Progenitor cell of endocrine pancreas (in vitro differentiated cells): Measurements from ENCODE around the gene ZCCHC7. TPM values are rescaled to one million over a fixed set of nuclear protein-coding genes. Genes with fewer than 3 reads are reported as not detected.

ENCODE experiments used
- DNase-seq: peaks from one replicate; pipeline ENCODE4 v3.0.0; 2021; ENCODE audit warnings: low spot score; ENCODE audit not compliant: unreplicated experiment
- H3K27ac Mint-ChIP-seq: 2 replicates; pipeline ENCODE4 v1.8.0; 2021; ENCODE audit warnings: mild to moderate bottlenecking, moderate library complexity, mixed read lengths
- H3K27me3 Mint-ChIP-seq: 2 replicates; pipeline ENCODE4 v1.8.0; 2021; ENCODE audit warnings: mixed read lengths
- H3K36me3 Mint-ChIP-seq: 2 replicates; pipeline ENCODE4 v1.8.0; 2022; ENCODE audit warnings: mixed read lengths; ENCODE audit not compliant: insufficient read depth
- H3K4me1 Mint-ChIP-seq: 2 replicates; pipeline ENCODE4 v1.8.0; 2021; ENCODE audit warnings: low read depth, mixed read lengths
- H3K4me3 Mint-ChIP-seq: 2 replicates; pipeline ENCODE4 v1.8.0; 2021; ENCODE audit warnings: low read depth, mild to moderate bottlenecking, moderate library complexity, mixed read lengths
- H3K9me3 Mint-ChIP-seq: 2 replicates; pipeline ENCODE4 v1.8.0; 2021; ENCODE audit warnings: low read depth, mixed read lengths
- total RNA-seq: library from RNA; stranded (reverse); gene quantifications from 2 replicates; pipeline ENCODE4 v1.2.1, GENCODE V29; 2021
- TF ChIP-seq, protein P1 (sequence below): fragments of 200-600 bp; sonication (generic); IDR thresholded peaks from one replicate; pipeline ENCODE4 v1.5.0; 2021; ENCODE audit warnings: antibody characterized with exemption, mild to moderate bottlenecking; ENCODE audit not compliant: unreplicated experiment

ZCCHC7 gene
- total RNA-seq, 1 donor from 2014 or later = 16.6 TPM

DNA sequence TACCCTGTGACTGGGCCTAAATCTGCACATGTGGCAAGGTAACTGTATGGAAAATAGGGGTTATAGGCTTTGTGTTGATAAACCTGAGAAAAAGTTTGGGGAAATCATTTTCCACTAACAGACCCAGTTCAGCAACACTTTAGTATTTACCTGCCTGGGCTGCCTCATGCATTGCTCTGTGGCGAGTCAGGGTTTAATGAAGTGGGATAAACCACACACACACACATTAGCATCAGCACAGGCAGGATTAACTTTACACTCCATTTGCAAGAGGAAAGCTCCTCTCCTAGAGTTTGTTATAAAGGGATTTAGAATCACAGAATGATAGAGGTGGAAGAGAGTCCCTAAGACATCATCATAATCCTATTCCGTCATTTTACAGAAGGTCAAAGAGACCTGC is 20.0 kb upstream of the ZCCHC7 start:
- H3K4me1 Mint-ChIP-seq = no peaks in the 10 kb centered on the region
- no peak overlapping the region for H3K4me3 Mint-ChIP-seq
- H3K27me3 Mint-ChIP-seq = peaks cover 3% of the 10 kb centered on the region
- TF ChIP-seq, protein P1, sequence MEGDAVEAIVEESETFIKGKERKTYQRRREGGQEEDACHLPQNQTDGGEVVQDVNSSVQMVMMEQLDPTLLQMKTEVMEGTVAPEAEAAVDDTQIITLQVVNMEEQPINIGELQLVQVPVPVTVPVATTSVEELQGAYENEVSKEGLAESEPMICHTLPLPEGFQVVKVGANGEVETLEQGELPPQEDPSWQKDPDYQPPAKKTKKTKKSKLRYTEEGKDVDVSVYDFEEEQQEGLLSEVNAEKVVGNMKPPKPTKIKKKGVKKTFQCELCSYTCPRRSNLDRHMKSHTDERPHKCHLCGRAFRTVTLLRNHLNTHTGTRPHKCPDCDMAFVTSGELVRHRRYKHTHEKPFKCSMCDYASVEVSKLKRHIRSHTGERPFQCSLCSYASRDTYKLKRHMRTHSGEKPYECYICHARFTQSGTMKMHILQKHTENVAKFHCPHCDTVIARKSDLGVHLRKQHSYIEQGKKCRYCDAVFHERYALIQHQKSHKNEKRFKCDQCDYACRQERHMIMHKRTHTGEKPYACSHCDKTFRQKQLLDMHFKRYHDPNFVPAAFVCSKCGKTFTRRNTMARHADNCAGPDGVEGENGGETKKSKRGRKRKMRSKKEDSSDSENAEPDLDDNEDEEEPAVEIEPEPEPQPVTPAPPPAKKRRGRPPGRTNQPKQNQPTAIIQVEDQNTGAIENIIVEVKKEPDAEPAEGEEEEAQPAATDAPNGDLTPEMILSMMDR = no peak
- H3K9me3 Mint-ChIP-seq = no peaks in the 10 kb centered on the region
- H3K36me3 Mint-ChIP-seq = no peaks in the 10 kb centered on the region
- DNase-seq = no peak
- H3K27ac Mint-ChIP-seq = no peak overlapping the region

DNA sequence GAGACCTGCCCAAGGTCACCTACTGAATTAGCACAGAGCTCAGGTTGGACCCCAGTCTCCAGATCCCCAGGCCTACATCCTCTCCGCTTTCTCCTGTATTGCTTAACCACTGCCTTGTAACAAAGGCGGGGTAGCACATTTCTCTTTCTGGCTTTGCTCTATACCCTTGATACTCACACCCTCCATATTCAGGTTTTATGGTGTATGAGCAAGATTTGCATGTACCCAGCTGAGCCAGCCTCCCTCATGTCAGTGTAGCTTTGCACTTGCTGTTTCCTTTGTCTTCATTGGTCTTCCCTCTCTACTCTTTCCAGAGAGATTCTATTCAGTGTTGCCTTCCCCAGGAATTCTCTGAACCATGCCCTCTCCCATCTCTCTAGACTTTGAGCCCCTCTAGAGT is 19.6 kb upstream of the ZCCHC7 start:
- peaks cover 3% of the 10 kb centered on the region for H3K27me3 Mint-ChIP-seq

DNA sequence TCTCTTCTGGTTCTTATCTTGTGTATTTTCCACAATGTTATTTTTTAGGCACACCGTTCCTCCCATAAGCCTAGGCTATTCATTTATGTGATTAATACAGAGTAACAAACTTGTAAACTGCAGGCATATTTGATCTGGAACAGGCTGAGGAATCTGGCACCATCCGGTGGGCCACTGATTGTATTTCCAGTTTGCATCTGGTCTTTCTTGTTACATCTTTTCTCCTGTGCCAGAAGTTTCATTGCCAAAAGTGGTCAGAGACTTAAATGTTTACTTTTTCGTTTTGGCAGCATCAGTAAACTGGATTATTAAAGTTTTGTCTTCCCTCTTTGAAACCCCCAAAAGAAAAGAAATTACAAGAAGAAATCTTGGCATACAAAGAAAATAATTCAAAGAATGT is 17.9 kb upstream of the ZCCHC7 start:
- Mint-ChIP-seq H3K36me3 (no peaks in the 10 kb centered on the region), H3K27me3 (peaks cover 5% of the 10 kb centered on the region), H3K9me3 (no peaks in the 10 kb centered on the region), H3K4me3 (no peak overlapping the region), H3K27ac (no peak overlapping the region), H3K4me1 (no peaks in the 10 kb centered on the region)
- TF ChIP-seq, protein P1 = no peak
- no peak for DNase-seq

More for the DNA sequence above, 19.6 kb upstream of the ZCCHC7 start:
- Mint-ChIP-seq H3K4me3 (no peak overlapping the region), H3K9me3 (no peaks in the 10 kb centered on the region), H3K27ac (no peak overlapping the region), H3K4me1 (no peaks in the 10 kb centered on the region), H3K36me3 (no peaks in the 10 kb centered on the region)
- TF ChIP-seq, protein P1 = no peak
- DNase-seq = no peak

DNA sequence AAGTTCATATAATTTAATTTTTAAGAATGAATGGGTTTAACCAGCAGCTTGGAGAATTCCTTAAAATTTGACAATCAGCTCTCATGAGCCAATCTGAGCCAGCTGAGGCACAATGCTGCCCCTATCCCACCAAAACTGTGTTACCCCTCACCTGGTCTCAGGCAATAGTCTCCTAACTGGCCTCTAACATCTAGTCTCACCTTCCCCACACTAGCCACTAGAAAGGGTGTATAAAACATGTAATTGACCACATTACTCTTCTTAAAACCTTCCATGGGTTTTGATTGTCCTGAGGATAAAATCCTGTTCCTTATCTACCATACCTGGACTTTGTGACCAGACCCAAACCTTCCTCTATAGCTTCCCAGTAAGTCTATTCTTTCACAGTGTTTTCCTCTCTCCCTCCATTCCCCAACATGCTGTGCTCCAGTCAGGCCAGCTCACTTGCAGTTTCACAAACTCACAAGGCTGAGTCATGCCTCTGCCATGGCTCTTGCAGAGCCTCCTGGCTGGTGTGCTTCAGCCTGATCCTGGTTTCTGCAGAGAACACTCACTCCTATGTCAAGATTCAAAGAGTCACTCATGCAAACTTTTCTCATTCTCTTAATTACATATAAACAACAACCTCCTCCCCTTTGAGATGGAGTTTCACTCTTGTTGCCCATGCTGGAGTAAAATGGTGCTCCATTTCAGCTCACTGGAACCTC is 16.0 kb upstream of the ZCCHC7 start:
- TF ChIP-seq, protein P1 = no peak
- H3K4me1 Mint-ChIP-seq = no peaks in the 10 kb centered on the region
- H3K27ac Mint-ChIP-seq = no peak overlapping the region
- DNase-seq = no peak
- no peak overlapping the region for H3K4me3 Mint-ChIP-seq
- peaks cover 6% of the 10 kb centered on the region for H3K27me3 Mint-ChIP-seq
- no peaks in the 10 kb centered on the region for H3K36me3 Mint-ChIP-seq
- H3K9me3 Mint-ChIP-seq = peaks cover 5% of the 10 kb centered on the region

DNA sequence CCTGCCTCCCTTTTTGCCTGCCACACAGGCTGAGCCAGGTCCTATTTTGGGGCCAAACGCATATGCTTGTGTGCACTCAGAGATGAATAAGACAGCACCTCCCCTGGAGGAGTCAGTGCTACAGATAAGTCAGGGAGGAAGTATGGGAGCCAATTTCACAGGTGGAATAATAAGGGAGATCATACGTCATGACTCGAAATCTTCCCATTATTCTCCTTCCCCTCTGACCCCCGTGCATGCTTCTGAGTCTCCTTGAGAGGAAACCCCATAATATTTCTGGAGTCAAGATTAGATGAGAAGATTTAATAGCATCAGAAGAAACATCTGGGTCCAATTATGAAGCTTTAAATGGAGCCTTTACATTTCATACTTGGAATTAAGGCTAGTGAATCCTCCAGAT is 15.1 kb upstream of the ZCCHC7 start:
- DNase-seq = no peak
- H3K9me3 Mint-ChIP-seq = peaks cover 5% of the 10 kb centered on the region
- no peak overlapping the region for H3K4me3 Mint-ChIP-seq
- H3K4me1 Mint-ChIP-seq = no peaks in the 10 kb centered on the region
- no peak overlapping the region for H3K27ac Mint-ChIP-seq
- TF ChIP-seq, protein P1 = no peak
- peaks cover 6% of the 10 kb centered on the region for H3K27me3 Mint-ChIP-seq
- no peaks in the 10 kb centered on the region for H3K36me3 Mint-ChIP-seq
